HL-60 (cell line): ENCODE data around the gene SARM1.

Experiments
- DNase-seq, 2 experiments: peaks; one replicate each; pipeline ENCODE4 v3.0.0-alpha.2; 2010 to 2020; ENCODE audit warnings: low read depth in 1 of 2, low spot score in 1 of 2
- H3K27ac ChIP-seq: fragments of 250-450 bp; sonication (Bioruptor Pico); replicated peaks from 2 replicates; pipeline ENCODE4 v1.5.1; 2020; ENCODE audit warnings: mild to moderate bottlenecking, moderate library complexity
- H3K27me3 ChIP-seq: fragments of 250-450 bp; sonication (Bioruptor Pico); 2 replicates; pipeline ENCODE4 v1.5.1; 2021; ENCODE audit warnings: mild to moderate bottlenecking, moderate library complexity; ENCODE audit not compliant: insufficient read depth, poor library complexity, severe bottlenecking
- H3K4me3 ChIP-seq: replicated peaks from 2 replicates; pipeline ENCODE4 v1.5.1; 2011; ENCODE audit warnings: mild to moderate bottlenecking, control low read depth, low read length; ENCODE audit not compliant: insufficient read depth
- GABPA ChIP-seq: IDR thresholded peaks from 2 replicates; pipeline ENCODE4 v1.6.1; 2012; ENCODE audit warnings: low read depth
- POLR2AphosphoS5 ChIP-seq: IDR thresholded peaks from 2 replicates; pipeline ENCODE4 v1.6.1; 2012; ENCODE audit warnings: low read depth
- SPI1 ChIP-seq: IDR thresholded peaks from 2 replicates; pipeline ENCODE4 v1.6.1; 2012; ENCODE audit warnings: low read depth, mild to moderate bottlenecking, borderline replicate concordance
- TF ChIP-seq, protein P1 (sequence below): IDR thresholded peaks from 2 replicates; pipeline ENCODE4 v1.6.1; 2012; ENCODE audit warnings: low read depth; ENCODE audit not compliant: insufficient replicate concordance
- TF ChIP-seq, protein P2 (sequence below): IDR thresholded peaks from one replicate; pipeline ENCODE4 v1.5.1; 2011; ENCODE audit warnings: low read length, control low read depth, inconsistent platforms; ENCODE audit not compliant: insufficient read depth

SARM1 gene

DNA sequence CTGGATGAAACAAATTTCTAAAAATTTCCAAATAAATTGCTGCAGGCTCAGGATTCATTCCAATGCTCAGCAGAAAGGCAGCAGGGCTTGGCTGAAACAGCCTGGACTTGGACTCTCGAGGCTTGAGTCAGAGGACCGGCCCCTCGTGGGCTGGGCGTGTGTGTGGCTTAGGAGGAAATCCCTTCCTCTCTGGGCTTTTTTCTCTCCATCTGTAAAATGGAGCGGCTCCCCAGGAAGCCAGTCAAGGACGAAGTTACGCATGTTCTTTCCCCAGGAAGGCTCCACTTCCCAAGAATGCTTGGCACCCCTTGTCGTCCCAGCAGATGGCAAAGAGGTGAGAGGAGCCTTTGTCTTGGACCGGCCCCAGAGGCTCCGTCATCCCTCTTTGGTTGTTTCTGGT, 21.0 kb downstream of the SARM1 start:
- Histone ChIP-seq H3K27me3 (no peaks in the 10 kb centered on the region), H3K4me3 (no peak overlapping the region), H3K27ac (no peak overlapping the region)
- no peak for DNase-seq
- TF ChIP-seq SPI1 (no peak), GABPA (no peak), POLR2AphosphoS5 (no peak)
- TF ChIP-seq, protein P1, sequence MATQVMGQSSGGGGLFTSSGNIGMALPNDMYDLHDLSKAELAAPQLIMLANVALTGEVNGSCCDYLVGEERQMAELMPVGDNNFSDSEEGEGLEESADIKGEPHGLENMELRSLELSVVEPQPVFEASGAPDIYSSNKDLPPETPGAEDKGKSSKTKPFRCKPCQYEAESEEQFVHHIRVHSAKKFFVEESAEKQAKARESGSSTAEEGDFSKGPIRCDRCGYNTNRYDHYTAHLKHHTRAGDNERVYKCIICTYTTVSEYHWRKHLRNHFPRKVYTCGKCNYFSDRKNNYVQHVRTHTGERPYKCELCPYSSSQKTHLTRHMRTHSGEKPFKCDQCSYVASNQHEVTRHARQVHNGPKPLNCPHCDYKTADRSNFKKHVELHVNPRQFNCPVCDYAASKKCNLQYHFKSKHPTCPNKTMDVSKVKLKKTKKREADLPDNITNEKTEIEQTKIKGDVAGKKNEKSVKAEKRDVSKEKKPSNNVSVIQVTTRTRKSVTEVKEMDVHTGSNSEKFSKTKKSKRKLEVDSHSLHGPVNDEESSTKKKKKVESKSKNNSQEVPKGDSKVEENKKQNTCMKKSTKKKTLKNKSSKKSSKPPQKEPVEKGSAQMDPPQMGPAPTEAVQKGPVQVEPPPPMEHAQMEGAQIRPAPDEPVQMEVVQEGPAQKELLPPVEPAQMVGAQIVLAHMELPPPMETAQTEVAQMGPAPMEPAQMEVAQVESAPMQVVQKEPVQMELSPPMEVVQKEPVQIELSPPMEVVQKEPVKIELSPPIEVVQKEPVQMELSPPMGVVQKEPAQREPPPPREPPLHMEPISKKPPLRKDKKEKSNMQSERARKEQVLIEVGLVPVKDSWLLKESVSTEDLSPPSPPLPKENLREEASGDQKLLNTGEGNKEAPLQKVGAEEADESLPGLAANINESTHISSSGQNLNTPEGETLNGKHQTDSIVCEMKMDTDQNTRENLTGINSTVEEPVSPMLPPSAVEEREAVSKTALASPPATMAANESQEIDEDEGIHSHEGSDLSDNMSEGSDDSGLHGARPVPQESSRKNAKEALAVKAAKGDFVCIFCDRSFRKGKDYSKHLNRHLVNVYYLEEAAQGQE = no peak
- TF ChIP-seq, protein P2, sequence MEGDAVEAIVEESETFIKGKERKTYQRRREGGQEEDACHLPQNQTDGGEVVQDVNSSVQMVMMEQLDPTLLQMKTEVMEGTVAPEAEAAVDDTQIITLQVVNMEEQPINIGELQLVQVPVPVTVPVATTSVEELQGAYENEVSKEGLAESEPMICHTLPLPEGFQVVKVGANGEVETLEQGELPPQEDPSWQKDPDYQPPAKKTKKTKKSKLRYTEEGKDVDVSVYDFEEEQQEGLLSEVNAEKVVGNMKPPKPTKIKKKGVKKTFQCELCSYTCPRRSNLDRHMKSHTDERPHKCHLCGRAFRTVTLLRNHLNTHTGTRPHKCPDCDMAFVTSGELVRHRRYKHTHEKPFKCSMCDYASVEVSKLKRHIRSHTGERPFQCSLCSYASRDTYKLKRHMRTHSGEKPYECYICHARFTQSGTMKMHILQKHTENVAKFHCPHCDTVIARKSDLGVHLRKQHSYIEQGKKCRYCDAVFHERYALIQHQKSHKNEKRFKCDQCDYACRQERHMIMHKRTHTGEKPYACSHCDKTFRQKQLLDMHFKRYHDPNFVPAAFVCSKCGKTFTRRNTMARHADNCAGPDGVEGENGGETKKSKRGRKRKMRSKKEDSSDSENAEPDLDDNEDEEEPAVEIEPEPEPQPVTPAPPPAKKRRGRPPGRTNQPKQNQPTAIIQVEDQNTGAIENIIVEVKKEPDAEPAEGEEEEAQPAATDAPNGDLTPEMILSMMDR = no peak

DNA sequence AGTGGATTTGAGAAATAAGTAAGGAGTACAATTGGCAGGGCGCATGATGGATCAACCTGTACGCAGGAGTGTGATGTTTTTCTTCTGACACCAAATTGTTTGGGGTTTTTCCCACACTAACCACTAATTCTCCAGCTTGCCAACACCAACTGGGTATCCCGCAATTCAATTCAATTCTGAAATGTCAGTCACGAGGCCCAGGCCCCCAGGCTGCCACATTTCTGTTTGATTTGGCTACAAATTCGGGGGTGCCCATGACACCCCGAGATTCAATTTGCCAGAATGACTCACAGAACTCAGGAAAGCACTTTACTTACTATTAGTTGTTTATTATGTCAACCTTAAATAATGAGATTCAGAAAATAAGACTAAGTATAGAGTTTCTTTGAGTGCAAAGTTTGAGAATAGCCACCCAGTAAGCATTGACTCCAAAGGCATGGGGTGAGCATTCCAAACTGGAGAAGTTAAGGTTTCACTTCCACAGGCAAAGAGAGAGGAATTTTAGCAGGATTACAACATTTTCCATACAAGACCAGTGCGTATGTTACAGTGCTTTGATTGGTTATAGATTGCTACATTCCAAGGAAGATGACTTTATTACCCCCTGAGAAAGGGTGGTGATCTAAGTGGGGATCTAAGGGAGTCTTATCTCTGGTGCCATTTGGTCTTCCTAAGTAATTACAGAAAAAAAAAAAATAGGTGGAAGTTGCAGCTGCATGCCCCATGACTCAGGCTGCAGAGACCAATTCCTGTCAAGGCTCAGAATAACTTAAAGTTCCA, 23.0 kb downstream of the SARM1 start:
- no peak for DNase-seq
- no peak overlapping the region for H3K27ac ChIP-seq
- no peak overlapping the region for H3K4me3 ChIP-seq
- TF ChIP-seq, protein P1 = no peak
- TF ChIP-seq POLR2AphosphoS5 (no peak), GABPA (no peak), SPI1 (no peak)
- TF ChIP-seq, protein P2 = no peak
- H3K27me3 ChIP-seq = no peaks in the 10 kb centered on the region

DNA sequence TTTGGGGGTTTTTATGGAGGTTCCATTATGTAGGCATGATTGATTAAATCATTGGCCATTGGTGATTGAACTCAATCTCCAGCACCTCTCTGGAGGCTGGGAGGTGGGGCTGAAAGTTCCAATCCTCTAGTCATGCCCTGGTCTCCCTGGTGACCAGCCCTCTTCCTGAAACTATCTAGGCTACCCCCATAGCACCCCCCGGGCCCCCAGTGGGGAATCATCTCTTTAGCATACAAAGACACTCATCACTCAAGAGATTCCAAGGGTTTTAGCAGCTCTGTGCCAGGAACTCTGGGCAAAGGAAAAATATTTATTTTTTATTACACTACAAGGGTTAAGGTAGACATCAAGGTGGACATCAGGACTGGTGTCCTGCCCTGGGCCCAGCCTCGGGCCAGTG, 23.9 kb downstream of the SARM1 start:
- no peak for DNase-seq
- no peak overlapping the region for H3K4me3 ChIP-seq
- TF ChIP-seq POLR2AphosphoS5 (no peak), SPI1 (no peak), GABPA (no peak)
- TF ChIP-seq, protein P1 = no peak
- TF ChIP-seq, protein P2 = no peak
- H3K27ac ChIP-seq = no peak overlapping the region
- no peaks in the 10 kb centered on the region for H3K27me3 ChIP-seq
